BLaER1 (cell line): ENCODE results near the gene HNRNPH2.

ENCODE experiments used
- H3K27ac ChIP-seq: shearing (Covaris generic); formaldehyde crosslinking; 2 replicates; pipeline ENCODE4 v1.8.1; 2022
- H3K27me3 ChIP-seq: shearing (Covaris generic); formaldehyde crosslinking; 2 replicates; pipeline ENCODE4 v1.8.1; 2022
- H3K36me3 ChIP-seq: shearing (Covaris generic); formaldehyde crosslinking; 2 replicates; pipeline ENCODE4 v1.8.1; 2022
- H3K4me1 ChIP-seq: shearing (Covaris generic); formaldehyde crosslinking; 2 replicates; pipeline ENCODE4 v1.8.1; 2022
- H3K4me2 ChIP-seq: shearing (Covaris generic); formaldehyde crosslinking; 2 replicates; pipeline ENCODE4 v1.8.1; 2022
- H3K4me3 ChIP-seq: shearing (Covaris generic); formaldehyde crosslinking; 2 replicates; pipeline ENCODE4 v1.8.1; 2022
- H3K9ac ChIP-seq: shearing (Covaris generic); formaldehyde crosslinking; 2 replicates; pipeline ENCODE4 v1.8.1; 2022
- H3K9me3 ChIP-seq: shearing (Covaris generic); formaldehyde crosslinking; 2 replicates; pipeline ENCODE4 v1.8.1; 2022
- H4K20me1 ChIP-seq: shearing (Covaris generic); formaldehyde crosslinking; 2 replicates; pipeline ENCODE4 v1.8.1; 2022
- Cebpa-rat ChIP-seq: shearing (Covaris generic); IDR thresholded peaks from 2 replicates; pipeline ENCODE4 v1.8.1; 2022

Gene HNRNPH2

DNA sequence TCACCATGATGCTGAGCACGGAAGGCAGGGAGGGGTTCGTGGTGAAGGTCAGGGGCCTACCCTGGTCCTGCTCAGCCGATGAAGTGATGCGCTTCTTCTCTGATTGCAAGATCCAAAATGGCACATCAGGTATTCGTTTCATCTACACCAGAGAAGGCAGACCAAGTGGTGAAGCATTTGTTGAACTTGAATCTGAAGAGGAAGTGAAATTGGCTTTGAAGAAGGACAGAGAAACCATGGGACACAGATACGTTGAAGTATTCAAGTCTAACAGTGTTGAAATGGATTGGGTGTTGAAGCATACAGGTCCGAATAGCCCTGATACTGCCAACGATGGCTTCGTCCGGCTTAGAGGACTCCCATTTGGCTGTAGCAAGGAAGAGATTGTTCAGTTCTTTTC lies 4.0 kb downstream of the HNRNPH2 start:
- Histone ChIP-seq H4K20me1 (peaks cover 24% of the 10 kb centered on the region), H3K4me3 (no peak overlapping the region), H3K9me3 (no peaks in the 10 kb centered on the region), H3K4me1 (peaks cover 27% of the 10 kb centered on the region), H3K27ac (no peak overlapping the region), H3K27me3 (peaks cover 1% of the 10 kb centered on the region; the same call in 1 of the 2 replicates), H3K4me2 (no peak overlapping the region), H3K9ac (no peak overlapping the region), H3K36me3 (peaks cover 16% of the 10 kb centered on the region)
- no peak for TF ChIP-seq Cebpa-rat

DNA sequence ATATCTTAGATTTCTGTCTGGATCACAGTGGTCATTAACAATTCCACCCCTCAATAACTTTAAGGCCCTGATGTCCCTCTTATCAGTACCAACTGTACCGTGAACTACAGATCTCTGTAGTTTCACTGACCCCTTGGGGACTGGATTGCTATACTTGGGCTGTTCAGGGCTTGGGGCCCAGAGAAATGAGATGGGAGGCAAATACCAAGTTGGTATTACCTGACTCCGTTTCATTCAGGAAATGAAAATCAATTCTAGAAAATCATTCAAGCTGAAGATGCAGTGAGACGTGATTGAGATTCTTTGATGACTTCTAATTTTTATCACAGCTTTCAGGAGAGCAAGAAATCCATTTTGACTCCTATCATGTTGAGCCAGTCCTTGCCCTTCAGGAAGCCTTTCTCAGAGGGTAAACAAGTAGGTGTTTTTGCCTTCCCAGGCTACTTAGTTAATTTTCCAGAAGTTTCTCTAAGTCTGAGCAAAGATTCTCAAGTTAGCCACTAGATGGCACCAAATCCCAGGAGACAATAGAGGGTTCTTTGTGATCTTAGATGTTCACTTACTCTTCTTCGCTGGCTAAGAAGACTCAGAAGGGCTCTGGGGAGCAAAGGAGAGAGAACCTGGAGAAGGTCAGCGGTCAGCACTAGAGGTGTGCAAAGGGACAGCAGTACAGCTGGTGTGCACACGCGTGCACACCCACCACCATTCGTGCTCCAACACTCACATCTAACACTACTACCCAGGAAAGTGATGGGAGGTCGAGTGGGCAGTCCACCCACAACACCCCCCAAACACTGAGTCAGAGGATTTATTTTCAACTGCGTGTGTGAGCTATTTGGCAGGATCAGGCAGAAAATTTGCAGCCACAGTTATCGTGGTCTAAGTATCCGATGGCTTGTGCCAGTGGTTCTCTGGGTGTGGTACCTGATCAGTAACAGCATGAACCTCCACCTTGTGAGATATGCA lies 7.4 kb downstream of the HNRNPH2 start:
- Histone ChIP-seq H3K36me3 (peaks cover 16% of the 10 kb centered on the region), H3K9me3 (no peaks in the 10 kb centered on the region), H3K9ac (peak overlapping the region; percentile 57), H3K27me3 (peaks cover 19% of the 10 kb centered on the region; the same call in 1 of the 2 replicates), H3K4me2 (peak overlapping the region; percentile 67), H4K20me1 (peaks cover 16% of the 10 kb centered on the region), H3K4me1 (peaks cover 17% of the 10 kb centered on the region), H3K4me3 (no peak overlapping the region), H3K27ac (peak overlapping the region; percentile 53; the same call in 1 of the 2 replicates)
- TF ChIP-seq Cebpa-rat, result no peak

DNA sequence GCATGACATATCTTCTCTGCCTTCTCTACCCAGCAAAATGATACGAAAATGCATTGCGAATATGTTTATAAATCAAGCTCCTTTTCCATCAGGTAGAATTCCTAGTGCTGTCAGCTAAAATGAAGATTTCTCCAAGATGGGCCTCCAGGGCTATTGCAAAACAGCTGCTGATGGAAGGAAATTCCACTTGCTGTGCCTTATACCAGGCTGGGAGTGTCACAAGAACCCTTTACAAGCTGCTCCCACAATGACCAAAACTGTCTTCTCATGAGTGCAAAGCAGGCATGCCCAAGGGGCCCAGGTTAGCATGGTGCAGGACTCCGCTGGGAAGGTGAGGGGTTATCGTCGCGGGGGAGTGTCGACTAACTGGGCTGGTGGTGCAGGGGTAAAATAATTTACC lies 8.7 kb downstream of the HNRNPH2 start:
- peaks cover 19% of the 10 kb centered on the region; the same call in 1 of the 2 replicates for H3K27me3 ChIP-seq
- H3K4me1 ChIP-seq, result peaks cover 14% of the 10 kb centered on the region
- no peak overlapping the region for H3K9ac ChIP-seq
- peaks cover 4% of the 10 kb centered on the region; the same call in 1 of the 2 replicates for H4K20me1 ChIP-seq
- TF ChIP-seq Cebpa-rat, result no peak
- no peaks in the 10 kb centered on the region for H3K9me3 ChIP-seq
- peaks cover 16% of the 10 kb centered on the region for H3K36me3 ChIP-seq
- H3K27ac ChIP-seq, result no peak overlapping the region
- H3K4me3 ChIP-seq, result no peak overlapping the region
- H3K4me2 ChIP-seq, result no peak overlapping the region

DNA sequence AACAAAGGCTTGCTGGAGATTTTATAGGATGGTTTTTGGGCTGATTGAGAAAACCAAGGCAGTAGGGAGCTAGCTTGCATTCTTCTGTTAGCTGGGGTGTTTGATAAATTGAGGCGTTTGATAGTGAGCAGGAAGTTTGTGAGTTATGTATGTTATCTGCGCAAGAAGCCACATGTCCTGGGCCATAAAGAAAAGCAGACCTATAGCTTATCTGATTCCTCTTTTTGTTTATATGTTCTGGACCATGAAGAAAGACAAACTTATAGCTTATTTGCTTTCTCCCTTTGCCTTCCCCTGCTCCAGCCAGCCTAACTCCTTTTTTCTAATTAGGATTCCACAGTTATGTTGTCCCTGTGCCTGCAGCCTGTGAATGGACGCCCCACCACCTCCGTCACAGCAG lies 9.2 kb downstream of the HNRNPH2 start:
- Histone ChIP-seq H3K9ac (no peak overlapping the region), H3K4me3 (no peak overlapping the region), H3K4me2 (no peak overlapping the region), H3K9me3 (no peaks in the 10 kb centered on the region), H3K4me1 (peaks cover 14% of the 10 kb centered on the region), H3K27me3 (peaks cover 19% of the 10 kb centered on the region; the same call in 1 of the 2 replicates), H3K36me3 (peaks cover 11% of the 10 kb centered on the region), H3K27ac (no peak overlapping the region), H4K20me1 (no peaks in the 10 kb centered on the region)
- no peak for TF ChIP-seq Cebpa-rat

DNA sequence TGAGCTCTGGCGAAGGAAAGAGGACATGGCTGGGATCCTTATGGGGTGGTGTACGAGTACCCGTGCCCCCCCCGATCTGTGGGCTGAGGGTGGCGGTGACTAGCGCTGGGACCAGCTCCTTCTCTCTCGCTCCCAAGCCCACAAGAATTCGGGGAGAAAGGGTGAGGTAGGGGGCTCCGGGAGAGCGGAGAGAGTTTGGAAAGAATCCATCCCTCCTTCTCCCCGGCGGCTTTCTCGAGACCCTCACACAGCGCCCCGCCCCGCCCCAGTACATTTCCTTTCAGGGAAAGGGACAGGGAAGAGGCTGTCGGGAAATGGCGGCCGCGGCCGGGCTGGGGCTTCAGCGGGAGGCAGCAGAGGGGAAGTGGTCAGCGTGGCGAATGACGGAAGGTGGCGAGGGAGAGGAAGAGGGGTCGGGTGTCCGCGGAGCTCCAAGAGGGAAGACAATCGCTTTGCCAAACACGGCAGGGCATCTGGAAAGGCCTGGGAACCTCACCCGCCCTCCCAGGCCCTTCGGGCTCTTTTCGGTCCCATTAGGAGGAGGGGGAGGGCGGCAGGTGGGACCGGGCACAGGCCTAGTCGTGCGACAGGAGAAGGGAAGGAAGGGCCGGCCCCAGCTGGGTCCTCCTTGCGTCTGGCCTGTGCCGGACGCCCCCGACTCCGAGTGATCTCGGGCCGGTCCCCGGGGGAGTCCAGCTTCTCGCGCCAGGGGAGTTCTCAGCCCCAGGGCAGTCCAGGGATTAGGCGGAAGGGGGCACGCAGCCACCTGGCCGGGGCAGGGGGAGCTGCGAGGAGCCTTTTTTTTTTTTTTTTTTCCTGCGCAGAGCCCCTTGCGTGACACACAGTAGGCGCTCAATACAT lies 10.2 kb downstream of the HNRNPH2 start:
- H3K9me3 ChIP-seq, result no peaks in the 10 kb centered on the region
- H3K9ac ChIP-seq, result peak overlapping the region; percentile 77
- H3K4me1 ChIP-seq, result peaks cover 14% of the 10 kb centered on the region
- peak overlapping the region; percentile 81 for H3K27ac ChIP-seq
- H3K36me3 ChIP-seq, result peaks cover under 1% of the 10 kb centered on the region
- H3K4me2 ChIP-seq, result peak overlapping the region; percentile 72
- H3K4me3 ChIP-seq, result peak overlapping the region; percentile 69
- H3K27me3 ChIP-seq, result peaks cover 19% of the 10 kb centered on the region; the same call in 1 of the 2 replicates
- no peak for TF ChIP-seq Cebpa-rat
- H4K20me1 ChIP-seq, result no peaks in the 10 kb centered on the region

DNA sequence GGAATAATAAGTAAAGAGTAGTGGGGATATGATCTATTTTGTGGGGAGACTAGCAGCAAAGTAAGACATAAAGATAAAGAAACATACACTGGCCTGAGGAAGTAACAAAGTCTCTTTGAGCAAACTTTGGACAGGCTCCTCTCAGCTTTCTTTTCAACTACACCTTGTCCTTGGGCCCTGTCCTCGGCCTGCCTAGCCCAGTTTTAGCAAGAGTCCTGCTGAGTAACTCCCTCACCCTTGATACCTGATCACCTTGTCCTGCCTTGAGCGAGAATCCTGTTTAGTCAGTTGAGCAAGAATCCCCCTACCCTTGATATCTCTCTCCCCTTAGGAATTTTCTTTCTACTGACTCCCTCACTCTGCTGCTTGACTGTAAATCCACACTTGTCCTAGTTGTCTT lies 11.5 kb downstream of the HNRNPH2 start:
- Histone ChIP-seq H3K27ac (no peak overlapping the region), H3K4me3 (no peak overlapping the region), H3K36me3 (no peaks in the 10 kb centered on the region), H3K9me3 (no peaks in the 10 kb centered on the region), H3K4me2 (no peak overlapping the region), H3K27me3 (peaks cover 19% of the 10 kb centered on the region; the same call in 1 of the 2 replicates), H3K4me1 (peaks cover 14% of the 10 kb centered on the region), H3K9ac (no peak overlapping the region), H4K20me1 (no peaks in the 10 kb centered on the region)
- no peak for TF ChIP-seq Cebpa-rat

DNA sequence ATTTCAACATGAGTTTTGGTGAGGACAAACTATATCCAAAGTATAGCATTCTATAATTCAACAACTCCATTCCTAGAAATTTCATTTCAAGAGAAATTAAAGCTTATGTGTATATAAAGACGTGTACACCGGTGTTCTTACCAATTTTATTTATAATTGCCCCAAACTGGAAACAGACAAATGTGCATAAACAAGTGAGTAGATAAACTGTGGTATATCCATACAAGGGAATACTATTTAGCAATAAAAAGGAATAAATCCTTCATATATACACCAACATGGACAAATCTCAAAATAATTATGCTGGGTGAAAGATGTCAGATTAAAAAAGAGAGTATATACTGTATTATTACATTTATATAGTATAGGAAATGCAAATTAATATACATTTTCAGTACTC lies 19.9 kb downstream of the HNRNPH2 start:
- Histone ChIP-seq H3K4me3 (no peak overlapping the region), H3K4me1 (no peaks in the 10 kb centered on the region), H3K27ac (no peak overlapping the region), H3K9ac (no peak overlapping the region), H3K27me3 (no peaks in the 10 kb centered on the region), H3K9me3 (peaks cover 17% of the 10 kb centered on the region), H3K4me2 (no peak overlapping the region), H4K20me1 (no peaks in the 10 kb centered on the region), H3K36me3 (no peaks in the 10 kb centered on the region)
- TF ChIP-seq Cebpa-rat, result no peak

DNA sequence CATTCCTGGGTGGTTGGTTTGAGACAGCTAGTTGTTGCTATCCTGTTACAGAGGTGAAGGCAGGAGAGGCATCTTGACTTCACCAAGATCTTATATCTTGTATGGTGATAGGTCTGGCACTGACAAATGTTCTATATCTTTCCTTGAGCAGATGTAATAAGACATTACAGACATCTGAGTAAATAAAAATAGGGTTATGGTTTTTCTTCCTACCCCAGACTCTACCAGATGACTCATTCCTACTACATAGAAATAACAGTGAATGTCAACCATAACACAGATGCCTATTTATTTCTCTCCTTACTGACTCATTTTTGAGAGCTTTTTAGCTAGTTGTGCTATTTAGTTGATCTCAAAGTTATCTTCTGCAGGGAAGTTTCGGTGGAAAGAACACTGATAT lies 21.9 kb downstream of the HNRNPH2 start:
- Histone ChIP-seq H3K9me3 (peaks cover 22% of the 10 kb centered on the region), H4K20me1 (no peaks in the 10 kb centered on the region), H3K27me3 (no peaks in the 10 kb centered on the region), H3K4me2 (no peak overlapping the region), H3K4me3 (no peak overlapping the region), H3K36me3 (no peaks in the 10 kb centered on the region), H3K27ac (no peak overlapping the region), H3K9ac (no peak overlapping the region), H3K4me1 (no peaks in the 10 kb centered on the region)
- TF ChIP-seq Cebpa-rat, result no peak

DNA sequence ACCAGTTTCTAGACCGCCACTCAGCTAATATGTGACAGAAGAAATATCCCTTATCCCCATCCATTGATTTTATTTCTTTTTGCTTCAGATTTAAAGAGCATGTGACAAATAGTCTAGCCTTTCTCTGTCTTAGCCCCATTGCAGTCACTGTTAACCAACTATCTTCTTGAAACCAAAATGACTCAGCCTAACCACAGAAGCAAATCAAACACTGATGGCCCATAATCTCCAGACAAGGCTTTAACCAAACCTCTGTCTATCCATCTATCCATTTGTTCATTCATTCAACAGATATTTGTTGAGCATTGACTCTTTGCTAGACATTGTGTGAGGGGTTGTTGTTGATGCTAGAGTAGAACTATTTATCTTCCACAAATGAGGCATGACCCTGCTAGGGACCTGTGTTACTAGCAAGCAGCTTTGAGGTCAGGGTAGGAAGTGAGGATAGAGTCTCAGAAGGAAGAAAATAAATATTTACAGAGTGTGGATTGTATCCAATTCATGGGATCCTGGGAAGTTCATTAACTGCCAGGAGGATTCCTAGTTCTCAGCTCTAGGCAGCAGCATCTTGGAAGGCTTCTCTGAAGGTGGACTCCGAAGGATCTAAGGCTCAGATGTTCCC lies 22.5 kb downstream of the HNRNPH2 start:
- Histone ChIP-seq H4K20me1 (no peaks in the 10 kb centered on the region), H3K27ac (no peak overlapping the region), H3K27me3 (no peaks in the 10 kb centered on the region), H3K36me3 (no peaks in the 10 kb centered on the region), H3K9me3 (peaks cover 22% of the 10 kb centered on the region), H3K4me2 (no peak overlapping the region), H3K4me3 (no peak overlapping the region), H3K4me1 (no peaks in the 10 kb centered on the region), H3K9ac (no peak overlapping the region)
- no peak for TF ChIP-seq Cebpa-rat
